ENCODE data around the gene MAGOHB.

The MAGOHB gene

GRCh38 chr12:10641735-10642500, 28.5 kb upstream of the MAGOHB start:
- WGBS (ENCODE audit: extremely low coverage, insufficient coverage, low lambda C conversion rate): no CpG with 5 or more reads among the region's 6 CpGs
- H2AK5ac ChIP-seq (ENCODE audit: low read length): no peak overlapping the region
- no peak overlapping the region for H3K27ac ChIP-seq (ENCODE audit: low read depth, low read length)
- H3K4me3 ChIP-seq (ENCODE audit: low read length): no peak overlapping the region
- H3K9ac ChIP-seq (ENCODE audit: low read length): no peak overlapping the region
- H3K36me3 ChIP-seq (ENCODE audit: control insufficient read depth, insufficient read depth, low read length): no peaks in the 10 kb centered on the region
- no peak for DNase-seq
- H2BK120ac ChIP-seq (ENCODE audit: low read depth, low read length): no peak overlapping the region
- no peak overlapping the region for H4K8ac ChIP-seq (ENCODE audit: low read depth, low read length)
- H3K56ac ChIP-seq (ENCODE audit: low read length): no peak overlapping the region
- no peaks in the 10 kb centered on the region for H3K79me2 ChIP-seq (ENCODE audit: control insufficient read depth, insufficient read depth, low read length)
- H3K23ac ChIP-seq (ENCODE audit: low read length): no peak overlapping the region
- H3K4ac ChIP-seq (ENCODE audit: low read depth, low read length): no peak overlapping the region
- no peaks in the 10 kb centered on the region for H3K4me1 ChIP-seq (ENCODE audit: control insufficient read depth, low read depth, low read length)
- no peak overlapping the region for H3K18ac ChIP-seq (ENCODE audit: low read length)
- no peak overlapping the region for H4K5ac ChIP-seq (ENCODE audit: low read length)
- H2BK15ac ChIP-seq (replicated peaks; ENCODE audit: low read depth): no peak overlapping the region
- no peaks in the 10 kb centered on the region for H3K79me1 ChIP-seq (ENCODE audit: low read length)
- H2BK5ac ChIP-seq (ENCODE audit: low read length): no peak overlapping the region
- H3K4me2 ChIP-seq (ENCODE audit: low read length): no peak overlapping the region
- H3K27me3 ChIP-seq (ENCODE audit: insufficient read depth, low read length, poor library complexity): no peaks in the 10 kb centered on the region

DNA sequence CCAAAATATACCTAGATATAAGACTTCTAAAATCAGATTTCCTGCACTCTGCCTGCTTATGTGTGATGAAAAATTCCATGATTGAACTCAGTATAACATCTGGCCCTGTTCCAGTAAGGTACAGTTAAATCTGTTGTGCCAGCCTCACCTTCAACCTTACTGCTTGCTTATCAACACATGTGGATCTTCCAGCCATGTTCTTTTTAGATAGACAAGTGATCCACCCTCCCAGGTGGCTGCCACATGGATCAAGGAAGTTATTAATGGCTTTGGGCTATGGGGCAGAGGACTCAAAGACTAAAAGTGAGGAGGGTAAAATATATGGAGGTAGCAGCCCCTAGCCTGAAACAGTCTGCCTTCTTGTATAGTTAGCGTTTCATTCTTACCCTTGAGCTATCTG, 25.3 kb upstream of the MAGOHB start:
- Histone ChIP-seq H3K18ac (ENCODE audit: low read length) (no peak overlapping the region), H3K4me2 (ENCODE audit: low read length) (no peak overlapping the region), H3K27ac (ENCODE audit: low read depth, low read length) (no peak overlapping the region), H3K9ac (ENCODE audit: low read length) (no peak overlapping the region), H4K5ac (ENCODE audit: low read length) (no peak overlapping the region), H3K23ac (ENCODE audit: low read length) (no peak overlapping the region), H2BK5ac (ENCODE audit: low read length) (no peak overlapping the region), H3K56ac (ENCODE audit: low read length) (no peak overlapping the region), H3K4me1 (ENCODE audit: control insufficient read depth, low read depth, low read length) (no peaks in the 10 kb centered on the region), H4K8ac (ENCODE audit: low read depth, low read length) (no peak overlapping the region), H2BK15ac (replicated peaks; ENCODE audit: low read depth) (no peak overlapping the region), H2BK120ac (ENCODE audit: low read depth, low read length) (no peak overlapping the region), H3K36me3 (ENCODE audit: control insufficient read depth, insufficient read depth, low read length) (no peaks in the 10 kb centered on the region), H3K27me3 (ENCODE audit: insufficient read depth, low read length, poor library complexity) (no peaks in the 10 kb centered on the region), H2AK5ac (ENCODE audit: low read length) (no peak overlapping the region), H3K79me2 (ENCODE audit: control insufficient read depth, insufficient read depth, low read length) (no peaks in the 10 kb centered on the region), H3K79me1 (ENCODE audit: low read length) (no peaks in the 10 kb centered on the region), H3K4ac (ENCODE audit: low read depth, low read length) (no peak overlapping the region), H3K4me3 (ENCODE audit: low read length) (no peak overlapping the region)
- no peak for DNase-seq
- WGBS (ENCODE audit: extremely low coverage, insufficient coverage, low lambda C conversion rate): no CpG with 5 or more reads among the region's 1 CpG

DNA sequence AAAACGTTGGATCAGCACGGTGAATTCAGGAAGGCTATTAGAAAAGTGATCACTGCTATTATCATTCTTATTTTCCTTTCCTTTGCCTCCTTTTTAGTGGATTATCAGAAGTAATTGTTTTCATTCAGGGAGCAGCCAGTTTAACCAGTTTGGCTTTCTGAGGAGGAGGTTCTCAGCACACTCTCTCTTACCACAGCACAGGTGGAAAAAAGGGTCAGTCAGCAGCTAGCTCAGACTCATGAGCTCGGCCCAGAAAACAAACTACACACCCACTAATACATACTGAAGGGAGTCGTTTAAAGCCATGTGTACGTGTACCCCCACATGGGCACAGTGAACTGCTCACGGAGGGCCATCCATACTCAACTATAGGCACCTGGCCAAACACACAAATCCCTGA, 23.2 kb upstream of the MAGOHB start:
- no peak overlapping the region for H2BK5ac ChIP-seq (ENCODE audit: low read length)
- H3K4ac ChIP-seq (ENCODE audit: low read depth, low read length): no peak overlapping the region
- H3K4me1 ChIP-seq (ENCODE audit: control insufficient read depth, low read depth, low read length): no peaks in the 10 kb centered on the region
- H2BK15ac ChIP-seq (replicated peaks; ENCODE audit: low read depth): no peak overlapping the region
- no peak for DNase-seq
- no peak overlapping the region for H3K27ac ChIP-seq (ENCODE audit: low read depth, low read length)
- H3K56ac ChIP-seq (ENCODE audit: low read length): no peak overlapping the region
- no peak overlapping the region for H3K4me3 ChIP-seq (ENCODE audit: low read length)
- no peak overlapping the region for H3K23ac ChIP-seq (ENCODE audit: low read length)
- H3K79me2 ChIP-seq (ENCODE audit: control insufficient read depth, insufficient read depth, low read length): no peaks in the 10 kb centered on the region
- no peak overlapping the region for H2AK5ac ChIP-seq (ENCODE audit: low read length)
- H3K4me2 ChIP-seq (ENCODE audit: low read length): no peak overlapping the region
- no peaks in the 10 kb centered on the region for H3K79me1 ChIP-seq (ENCODE audit: low read length)
- H3K18ac ChIP-seq (ENCODE audit: low read length): no peak overlapping the region
- H3K36me3 ChIP-seq (ENCODE audit: control insufficient read depth, insufficient read depth, low read length): no peaks in the 10 kb centered on the region
- no peak overlapping the region for H3K9ac ChIP-seq (ENCODE audit: low read length)
- H4K8ac ChIP-seq (ENCODE audit: low read depth, low read length): no peak overlapping the region
- no peaks in the 10 kb centered on the region for H3K27me3 ChIP-seq (ENCODE audit: insufficient read depth, low read length, poor library complexity)
- no peak overlapping the region for H4K5ac ChIP-seq (ENCODE audit: low read length)
- no CpG with 5 or more reads among the region's 6 CpGs for WGBS (ENCODE audit: extremely low coverage, insufficient coverage, low lambda C conversion rate)
- H2BK120ac ChIP-seq (ENCODE audit: low read depth, low read length): no peak overlapping the region

DNA sequence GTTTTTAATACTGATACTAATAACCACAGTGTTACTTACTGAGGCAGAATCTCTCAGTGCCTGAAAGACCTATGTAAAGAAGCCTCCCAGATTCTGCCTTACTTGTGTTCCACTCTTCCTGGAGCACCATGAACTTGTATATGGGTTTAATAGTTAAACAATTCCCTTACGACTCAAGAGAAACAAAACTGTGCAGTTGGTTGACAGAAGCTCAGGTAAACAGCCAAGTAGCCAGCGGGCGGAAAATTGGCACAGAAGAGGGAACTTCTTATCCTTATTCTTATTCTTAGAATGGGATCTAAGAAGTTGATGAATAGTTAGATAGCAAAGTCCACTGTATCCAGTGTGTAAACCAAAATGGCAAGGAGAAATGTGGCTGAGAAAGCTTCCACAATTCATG, 22.7 kb upstream of the MAGOHB start:
- Histone ChIP-seq H2BK15ac (replicated peaks; ENCODE audit: low read depth) (no peak overlapping the region), H4K8ac (ENCODE audit: low read depth, low read length) (no peak overlapping the region), H3K56ac (ENCODE audit: low read length) (no peak overlapping the region), H3K18ac (ENCODE audit: low read length) (no peak overlapping the region), H3K4me1 (ENCODE audit: control insufficient read depth, low read depth, low read length) (no peaks in the 10 kb centered on the region), H3K79me2 (ENCODE audit: control insufficient read depth, insufficient read depth, low read length) (no peaks in the 10 kb centered on the region), H2AK5ac (ENCODE audit: low read length) (no peak overlapping the region), H2BK120ac (ENCODE audit: low read depth, low read length) (no peak overlapping the region), H3K9ac (ENCODE audit: low read length) (no peak overlapping the region), H4K5ac (ENCODE audit: low read length) (no peak overlapping the region), H3K36me3 (ENCODE audit: control insufficient read depth, insufficient read depth, low read length) (no peaks in the 10 kb centered on the region), H3K23ac (ENCODE audit: low read length) (no peak overlapping the region), H3K27me3 (ENCODE audit: insufficient read depth, low read length, poor library complexity) (no peaks in the 10 kb centered on the region), H3K4me3 (ENCODE audit: low read length) (no peak overlapping the region), H3K79me1 (ENCODE audit: low read length) (no peaks in the 10 kb centered on the region), H3K4me2 (ENCODE audit: low read length) (no peak overlapping the region), H3K4ac (ENCODE audit: low read depth, low read length) (no peak overlapping the region), H3K27ac (ENCODE audit: low read depth, low read length) (no peak overlapping the region), H2BK5ac (ENCODE audit: low read length) (no peak overlapping the region)
- no peak for DNase-seq
- no CpG with 5 or more reads among the region's 3 CpGs for WGBS (ENCODE audit: extremely low coverage, insufficient coverage, low lambda C conversion rate)

DNA sequence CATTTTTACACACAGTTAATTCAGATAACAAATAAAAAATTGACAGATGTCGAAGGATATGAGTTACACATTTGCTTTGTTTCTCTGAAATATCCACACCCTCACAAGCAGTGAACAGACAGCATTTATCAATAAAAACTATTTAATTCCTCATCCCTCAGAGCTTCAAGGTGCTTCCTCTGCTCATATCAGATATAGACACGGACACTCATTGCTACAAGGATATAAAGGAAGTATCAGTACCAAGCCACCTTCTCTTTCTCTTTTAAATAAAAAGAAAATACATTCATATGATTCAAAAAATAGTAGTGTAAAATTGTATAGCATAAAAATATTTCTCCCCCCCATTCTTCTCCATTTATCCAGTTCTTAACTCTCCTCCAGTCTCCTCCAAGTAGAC, 21.9 kb upstream of the MAGOHB start:
- Histone ChIP-seq H3K79me1 (ENCODE audit: low read length) (no peaks in the 10 kb centered on the region), H2BK15ac (replicated peaks; ENCODE audit: low read depth) (no peak overlapping the region), H3K4me2 (ENCODE audit: low read length) (no peak overlapping the region), H3K4ac (ENCODE audit: low read depth, low read length) (no peak overlapping the region), H4K5ac (ENCODE audit: low read length) (no peak overlapping the region), H2BK5ac (ENCODE audit: low read length) (no peak overlapping the region), H2BK120ac (ENCODE audit: low read depth, low read length) (no peak overlapping the region), H3K18ac (ENCODE audit: low read length) (no peak overlapping the region), H3K27ac (ENCODE audit: low read depth, low read length) (no peak overlapping the region), H3K56ac (ENCODE audit: low read length) (no peak overlapping the region), H3K79me2 (ENCODE audit: control insufficient read depth, insufficient read depth, low read length) (no peaks in the 10 kb centered on the region), H3K4me1 (ENCODE audit: control insufficient read depth, low read depth, low read length) (no peaks in the 10 kb centered on the region), H3K23ac (ENCODE audit: low read length) (no peak overlapping the region), H2AK5ac (ENCODE audit: low read length) (no peak overlapping the region), H3K4me3 (ENCODE audit: low read length) (no peak overlapping the region), H4K8ac (ENCODE audit: low read depth, low read length) (no peak overlapping the region), H3K27me3 (ENCODE audit: insufficient read depth, low read length, poor library complexity) (no peaks in the 10 kb centered on the region), H3K36me3 (ENCODE audit: control insufficient read depth, insufficient read depth, low read length) (no peaks in the 10 kb centered on the region), H3K9ac (ENCODE audit: low read length) (no peak overlapping the region)
- WGBS (ENCODE audit: extremely low coverage, insufficient coverage, low lambda C conversion rate): no CpG with 5 or more reads among the region's 2 CpGs
- DNase-seq: no peak

DNA sequence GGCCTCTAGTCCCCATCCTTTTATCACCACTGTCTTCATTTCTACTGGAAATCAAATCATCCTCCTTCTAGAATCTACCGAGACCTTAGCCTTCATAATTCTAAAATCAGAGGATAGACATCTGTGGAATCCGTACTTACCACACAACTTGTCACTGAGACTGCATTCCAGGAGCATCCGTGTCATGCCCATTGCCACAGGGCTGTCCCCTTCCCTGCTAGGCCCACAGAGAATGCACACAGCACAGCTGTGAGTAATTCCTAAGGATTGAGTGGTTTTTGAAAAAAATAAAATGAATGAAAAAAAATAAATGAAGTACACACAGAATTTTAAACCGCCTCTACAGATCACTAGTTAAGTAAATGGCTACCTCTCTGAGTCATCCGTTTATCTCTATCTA, 21.0 kb upstream of the MAGOHB start:
- Histone ChIP-seq H3K79me2 (ENCODE audit: control insufficient read depth, insufficient read depth, low read length) (no peaks in the 10 kb centered on the region), H2BK15ac (replicated peaks; ENCODE audit: low read depth) (no peak overlapping the region), H2AK5ac (ENCODE audit: low read length) (no peak overlapping the region), H2BK120ac (ENCODE audit: low read depth, low read length) (no peak overlapping the region), H3K4ac (ENCODE audit: low read depth, low read length) (no peak overlapping the region), H3K4me3 (ENCODE audit: low read length) (no peak overlapping the region), H3K4me2 (ENCODE audit: low read length) (no peak overlapping the region), H4K8ac (ENCODE audit: low read depth, low read length) (no peak overlapping the region), H3K9ac (ENCODE audit: low read length) (no peak overlapping the region), H3K4me1 (ENCODE audit: control insufficient read depth, low read depth, low read length) (no peaks in the 10 kb centered on the region), H3K18ac (ENCODE audit: low read length) (no peak overlapping the region), H3K27me3 (ENCODE audit: insufficient read depth, low read length, poor library complexity) (no peaks in the 10 kb centered on the region), H3K36me3 (ENCODE audit: control insufficient read depth, insufficient read depth, low read length) (no peaks in the 10 kb centered on the region), H3K56ac (ENCODE audit: low read length) (no peak overlapping the region), H2BK5ac (ENCODE audit: low read length) (no peak overlapping the region), H4K5ac (ENCODE audit: low read length) (no peak overlapping the region), H3K23ac (ENCODE audit: low read length) (no peak overlapping the region), H3K79me1 (ENCODE audit: low read length) (no peaks in the 10 kb centered on the region), H3K27ac (ENCODE audit: low read depth, low read length) (no peak overlapping the region)
- no CpG with 5 or more reads among the region's 5 CpGs for WGBS (ENCODE audit: extremely low coverage, insufficient coverage, low lambda C conversion rate)
- peak; percentile 77 for DNase-seq
